Stimulated activated CD4-positive, alpha-beta T cell treated with anti-CD3 and anti-CD28 coated beads, TNF-alpha, amount 100 ng/mL, for 48 hours (primary cell): Measurements from ENCODE around the gene DRD2.

Experiments used
- DNase-seq, 3 donors: peaks; one replicate each; pipeline ENCODE4 v3.0.0-alpha.2; 2020; ENCODE audit warnings: low read depth in 3 of 3

The DRD2 gene

GRCh38 chr11:113400631-113401230 lies 74.5 kb downstream of the DRD2 start:
- DNase-seq: no peak

- no peak for DNase-seq
These were observed 76.3 kb downstream of the DRD2 start for GRCh38 chr11:113398669-113399430.

GRCh38 chr11:113397821-113398220 lies 77.4 kb downstream of the DRD2 start:
- no peak for DNase-seq

- no peak for DNase-seq
These were observed 78.0 kb downstream of the DRD2 start for GRCh38 chr11:113397212-113397611.

- DNase-seq: no peak
These were observed 78.5 kb downstream of the DRD2 start for GRCh38 chr11:113396690-113397089.

GRCh38 chr11:113395782-113396336 lies 79.3 kb downstream of the DRD2 start:
- DNase-seq: no peak

- DNase-seq: no peak
These were observed 80.3 kb downstream of the DRD2 start for GRCh38 chr11:113394919-113395318.

GRCh38 chr11:113393501-113393985 lies 81.7 kb downstream of the DRD2 start:
- no peak for DNase-seq

- no peak for DNase-seq
These were observed 82.8 kb downstream of the DRD2 start for GRCh38 chr11:113392236-113392921.

GRCh38 chr11:113389272-113389671 lies 85.9 kb downstream of the DRD2 start:
- DNase-seq: no peak

GRCh38 chr11:113387605-113388211 lies 87.5 kb downstream of the DRD2 start, which contains the start of gene ANKK1:
ANKK1 (plus strand) TSS chr11:113387779; CDS start chr11:113387885, 106 bp downstream.
- no peak for DNase-seq

GRCh38 chr11:113386866-113387265 lies 88.3 kb downstream of the DRD2 start:
- no peak for DNase-seq

- DNase-seq: no peak
These were observed 89.4 kb downstream of the DRD2 start for GRCh38 chr11:113385749-113386148.

GRCh38 chr11:113384551-113384950 lies 90.6 kb downstream of the DRD2 start:
- DNase-seq: no peak

GRCh38 chr11:113382121-113382520 lies 93.1 kb downstream of the DRD2 start:
- DNase-seq: no peak

- no peak for DNase-seq
These were observed 96.5 kb downstream of the DRD2 start for GRCh38 chr11:113378692-113379091.

GRCh38 chr11:113377681-113378412 lies 97.4 kb downstream of the DRD2 start:
- DNase-seq: no peak

GRCh38 chr11:113376156-113376555 lies 99.0 kb downstream of the DRD2 start:
- no peak for DNase-seq

- no peak for DNase-seq
These were observed 99.8 kb downstream of the DRD2 start for GRCh38 chr11:113375402-113375801.

- DNase-seq: no peak
These were observed 101.1 kb downstream of the DRD2 start for GRCh38 chr11:113373981-113374560.

GRCh38 chr11:113373306-113373705 lies 101.9 kb downstream of the DRD2 start:
- no peak for DNase-seq
